Endometrium (tissue), 2 donors: ENCODE data around the gene AFG1L.
"Not testable (repeated sequence)": the region's sequence is repeated elsewhere in the genome, so short reads cannot be mapped to it uniquely, and the experiment has no call there.

Source experiments
- FAIRE-seq: peaks from 2 replicates; lab custom pipeline; 2012; peaks lifted over from hg19 to GRCh38; lab: Jason Lieb, UNC
- donor health status: control.
- donor health status: control.

AFG1L gene

DNA sequence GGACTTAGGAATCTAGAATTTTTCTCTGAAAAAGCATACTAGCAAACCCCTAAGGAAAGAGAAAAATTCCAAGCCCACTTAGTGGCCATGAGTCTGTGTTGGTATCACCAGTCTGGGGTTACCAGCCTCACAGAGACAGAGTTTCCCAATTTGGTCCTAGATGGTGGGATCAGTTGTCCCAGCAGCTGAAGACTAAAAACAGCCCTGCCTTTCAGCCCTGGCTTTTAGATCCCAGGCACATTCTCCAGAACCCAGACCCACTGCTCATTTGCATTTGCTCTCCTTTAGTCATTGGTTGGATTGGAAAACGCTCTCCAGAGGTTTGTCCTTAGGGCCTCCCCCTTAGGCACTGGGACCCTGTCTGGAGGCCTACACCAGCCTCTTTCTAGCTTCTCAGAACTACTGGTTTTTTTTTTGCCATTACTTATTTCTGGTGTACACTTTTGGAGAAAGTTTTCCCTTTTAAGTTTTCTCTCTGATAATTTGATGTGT is 226.8 kb downstream of the AFG1L start:
- no peak for FAIRE-seq

DNA sequence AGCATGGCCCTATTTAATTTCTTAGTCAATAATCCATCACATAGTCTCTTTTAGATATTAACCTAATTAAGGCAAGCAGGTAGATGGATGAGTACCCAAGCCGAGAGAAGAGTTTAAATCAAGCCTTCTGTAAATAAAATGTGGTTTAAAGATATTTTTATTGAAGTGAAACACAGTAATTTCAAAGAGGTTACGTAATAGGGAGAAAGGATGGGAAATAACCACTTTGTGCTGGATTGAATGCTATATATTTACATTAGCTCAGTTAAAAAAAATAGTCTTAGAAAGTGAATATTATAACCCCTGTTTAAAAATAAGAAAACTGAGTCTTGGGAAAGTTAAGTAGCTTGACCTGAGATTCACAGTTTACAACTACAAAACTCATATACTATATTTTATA is 228.8 kb downstream of the AFG1L start:
- FAIRE-seq: no peak

DNA sequence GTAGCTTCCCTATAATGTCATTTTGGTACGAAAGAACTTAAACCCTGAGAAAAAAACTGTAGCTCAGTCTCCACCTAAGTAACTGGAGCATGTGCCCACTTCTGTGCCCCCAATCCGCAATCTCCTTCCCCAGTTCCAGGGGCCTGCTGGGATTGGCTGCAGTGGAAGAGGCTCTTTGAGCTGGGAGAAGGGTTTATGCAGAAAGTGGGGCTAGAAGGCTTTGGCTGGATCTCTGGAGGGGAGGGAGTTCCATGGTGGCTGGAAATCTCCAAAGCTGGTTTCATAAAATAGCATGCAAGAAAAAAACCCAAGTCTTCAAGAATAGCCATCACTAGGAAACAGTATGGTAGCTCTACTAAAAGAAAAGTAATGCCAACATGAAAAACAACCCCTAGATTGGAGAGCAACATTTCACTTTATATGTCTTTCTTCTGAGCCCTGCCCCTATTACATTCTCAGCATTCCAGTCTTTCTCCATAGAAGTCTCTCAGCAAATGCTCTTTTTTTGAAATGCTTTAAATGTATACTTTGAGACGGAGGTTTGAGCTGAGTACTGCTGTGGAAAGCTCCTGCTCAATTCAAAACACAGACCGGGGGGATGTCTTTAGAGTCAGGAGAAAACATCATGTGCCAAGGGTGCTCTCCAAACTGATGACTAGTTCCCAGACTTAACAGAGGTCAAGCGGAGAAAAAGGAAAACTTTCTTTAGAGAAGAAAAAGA is 229.8 kb downstream of the AFG1L start:
- no peak for FAIRE-seq

DNA sequence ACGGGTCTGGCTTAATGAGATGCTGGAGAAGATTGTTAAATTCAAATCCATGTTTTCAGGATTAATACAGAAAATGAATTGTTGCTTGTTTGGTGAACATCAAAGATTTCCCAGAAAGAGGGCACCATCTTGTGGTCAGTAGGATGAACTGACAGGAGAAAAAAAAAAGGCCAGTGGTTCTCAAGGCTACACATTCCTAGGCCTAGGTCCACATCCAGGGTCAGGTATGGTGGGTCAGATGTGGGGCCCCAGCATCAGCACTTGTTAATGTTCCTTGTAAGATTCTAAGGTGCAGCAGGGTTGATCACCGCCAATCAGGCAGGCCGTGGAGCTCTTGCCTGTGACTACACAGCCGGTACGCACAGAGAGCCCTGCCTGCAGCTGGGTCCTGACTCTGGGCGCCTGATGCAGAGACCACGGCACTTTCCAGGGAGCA is 231.9 kb downstream of the AFG1L start:
- peak; percentile 88 for FAIRE-seq

DNA sequence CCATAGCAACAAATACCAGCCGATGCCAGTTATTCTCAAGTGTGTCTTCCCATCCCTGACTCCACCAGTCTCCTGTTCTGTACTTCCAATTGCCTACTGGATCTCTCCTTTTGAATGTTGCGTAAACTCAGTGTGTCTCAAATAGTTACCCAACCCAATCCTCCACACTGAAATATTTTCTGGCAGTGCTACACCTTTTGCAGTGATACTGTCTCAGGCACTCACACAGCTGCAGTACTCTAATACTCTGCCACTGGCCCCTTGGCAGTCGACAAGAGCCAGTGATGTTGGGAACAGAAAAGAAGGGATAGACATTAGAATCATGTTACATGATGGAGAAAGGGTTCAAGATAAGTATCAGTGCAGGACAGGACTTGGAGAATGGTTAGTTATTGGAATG is 234.0 kb downstream of the AFG1L start:
- FAIRE-seq: no peak

DNA sequence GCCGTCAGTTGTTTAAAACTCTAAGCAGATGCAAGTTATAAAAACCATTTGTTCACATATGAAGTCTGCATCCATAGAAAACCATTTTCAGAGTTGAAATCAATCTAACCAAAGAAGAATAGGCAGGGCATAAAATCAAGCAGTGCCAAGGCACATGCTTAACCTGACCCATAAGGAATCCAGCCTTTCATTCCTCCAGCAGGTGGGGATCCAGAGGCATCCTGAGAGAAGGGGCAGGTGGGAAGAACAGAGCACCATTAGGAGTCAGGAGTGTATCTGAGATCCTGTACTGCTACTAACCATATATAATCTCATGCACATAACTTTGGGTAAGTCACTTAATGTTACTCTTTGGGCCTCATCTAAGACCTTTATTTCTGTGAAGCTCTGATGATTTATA is 236.5 kb downstream of the AFG1L start:
- no peak for FAIRE-seq

DNA sequence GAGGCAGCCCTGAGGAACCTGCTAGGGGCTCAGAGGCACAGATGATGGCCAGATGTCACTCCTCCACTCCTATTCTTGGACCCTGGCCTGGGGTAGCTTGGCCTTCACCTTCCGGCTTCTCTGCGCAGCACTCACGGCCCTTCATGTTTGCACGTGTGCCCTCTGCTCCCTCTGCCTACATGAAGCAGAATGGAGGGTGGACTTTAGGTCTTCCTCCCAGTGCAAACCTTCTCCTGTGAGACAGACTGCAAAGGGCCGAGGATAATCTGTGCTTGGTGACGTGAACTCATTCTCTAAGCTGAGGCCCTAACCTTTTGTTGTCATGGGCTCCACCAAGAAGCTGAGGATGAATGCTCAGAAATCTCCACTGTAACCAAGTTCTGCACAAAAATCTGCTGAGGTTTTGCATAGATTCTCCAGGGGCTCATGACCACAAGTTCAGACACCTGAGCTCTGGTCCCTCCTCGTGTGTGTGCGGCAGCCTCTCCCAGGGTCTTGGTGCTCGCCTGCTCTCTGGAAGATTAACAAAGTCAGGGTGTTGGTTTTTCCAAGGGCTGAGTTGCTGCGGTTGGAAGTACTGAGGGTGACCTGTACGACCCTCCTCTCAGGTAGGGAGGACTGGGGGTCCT is 240.4 kb downstream of the AFG1L start:
- FAIRE-seq: no peak

DNA sequence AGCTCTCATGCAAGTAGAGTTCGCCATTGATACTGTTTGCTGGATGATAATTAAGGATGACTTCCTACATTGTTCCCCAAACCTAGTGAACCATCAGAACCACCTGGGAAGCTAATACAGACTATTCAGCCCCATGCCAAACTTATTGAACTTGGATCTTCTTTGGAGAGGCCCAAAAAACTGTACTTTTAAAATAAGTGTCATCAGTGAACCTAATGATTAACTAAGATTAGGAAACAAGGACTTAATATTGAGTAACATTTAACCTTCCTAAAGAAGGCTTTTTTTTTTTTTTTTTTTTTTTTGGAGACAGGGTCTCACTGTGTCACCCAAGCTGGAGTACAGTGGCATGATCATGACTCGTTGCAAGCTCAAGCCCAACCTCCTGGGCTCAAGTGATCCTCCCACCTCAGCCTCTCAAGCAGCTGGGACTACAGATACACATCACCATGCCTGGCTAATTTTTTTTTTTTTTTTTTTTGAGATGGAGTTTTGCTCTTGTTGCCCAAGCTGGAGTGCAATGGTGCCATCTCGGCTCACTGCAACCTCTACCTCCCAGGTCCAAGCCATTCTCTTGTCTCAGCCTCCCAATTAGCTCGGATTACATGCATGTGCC is 241.2 kb downstream of the AFG1L start:
- not testable (repeated sequence) for FAIRE-seq

DNA sequence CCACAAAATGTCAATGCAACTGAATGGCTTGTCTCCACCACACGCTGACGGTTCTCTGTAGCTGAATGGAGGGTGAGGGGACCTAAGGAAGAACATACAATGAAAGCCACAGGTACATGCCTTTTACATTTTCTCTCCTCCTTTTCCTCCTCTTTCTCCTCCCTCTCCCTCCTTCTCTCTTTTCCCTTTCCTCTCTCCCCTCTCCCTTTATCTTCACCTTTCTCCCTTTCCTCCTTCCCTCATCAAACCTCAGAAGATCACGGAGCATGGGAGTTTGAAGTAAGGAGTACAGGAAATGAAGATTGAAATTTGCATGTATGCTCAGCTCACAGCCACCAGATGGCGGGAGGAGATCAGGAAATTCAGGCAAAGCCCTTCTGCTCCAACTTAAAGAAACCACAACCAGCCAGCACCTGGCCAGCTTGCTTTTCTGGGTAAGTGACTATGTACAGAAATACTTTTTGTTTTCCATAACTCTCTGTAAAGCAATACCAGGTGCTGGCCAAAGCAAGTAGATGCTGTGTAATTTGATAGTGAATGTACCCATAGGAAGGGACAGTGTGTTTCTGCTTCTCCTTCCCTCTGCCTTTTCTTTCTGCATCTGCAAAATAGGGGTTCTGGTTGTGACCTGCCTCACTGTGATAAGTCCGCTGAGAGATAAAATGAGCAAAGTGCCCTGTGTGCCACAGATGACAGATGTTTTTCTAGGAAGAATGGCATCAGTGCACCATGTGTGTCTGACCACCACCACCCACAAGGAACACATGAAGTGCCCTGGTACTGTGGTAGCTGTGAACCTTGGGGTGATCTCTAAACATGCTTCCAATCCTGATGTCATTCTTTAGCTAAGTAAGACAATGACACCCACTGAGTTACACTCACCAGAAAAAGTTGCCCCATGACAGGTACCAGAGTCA is 247.2 kb downstream of the AFG1L start:
- peak; percentile 84 for FAIRE-seq

DNA sequence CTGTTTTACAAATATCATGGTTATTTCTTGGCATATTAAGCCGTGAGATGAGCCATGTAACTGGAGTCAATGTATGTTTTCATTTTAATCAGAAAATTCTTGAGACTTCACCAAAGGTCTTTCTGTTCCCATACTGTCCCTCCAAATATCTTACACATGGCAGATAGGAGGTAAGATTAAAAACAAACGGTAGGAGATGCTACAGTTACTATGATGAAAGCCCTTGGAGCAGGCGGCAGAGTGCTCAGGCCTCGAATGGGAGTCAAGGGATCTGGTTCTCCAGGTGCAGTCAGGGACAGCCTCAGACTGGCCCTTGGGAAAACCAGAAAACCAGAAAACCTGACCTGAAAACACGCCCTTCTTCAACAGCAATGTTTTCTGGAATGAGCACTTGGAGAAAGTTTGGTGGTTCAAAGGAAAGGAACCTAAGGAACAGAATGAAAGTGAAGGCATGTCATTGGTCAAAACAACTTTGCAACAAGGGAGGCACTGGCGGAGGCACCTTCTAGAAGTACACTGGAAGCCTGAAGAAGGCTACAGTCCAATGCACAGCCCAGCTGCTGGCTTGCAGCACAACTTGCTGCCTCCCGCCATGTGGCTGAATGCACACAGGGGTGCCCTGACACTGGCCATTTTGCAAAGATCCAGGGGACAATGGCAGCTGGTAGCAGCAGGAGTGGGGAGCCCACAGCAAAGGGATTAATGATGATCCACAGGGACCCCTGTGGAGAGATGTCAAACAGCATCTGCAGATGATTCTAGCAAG is 248.5 kb downstream of the AFG1L start:
- no peak for FAIRE-seq

DNA sequence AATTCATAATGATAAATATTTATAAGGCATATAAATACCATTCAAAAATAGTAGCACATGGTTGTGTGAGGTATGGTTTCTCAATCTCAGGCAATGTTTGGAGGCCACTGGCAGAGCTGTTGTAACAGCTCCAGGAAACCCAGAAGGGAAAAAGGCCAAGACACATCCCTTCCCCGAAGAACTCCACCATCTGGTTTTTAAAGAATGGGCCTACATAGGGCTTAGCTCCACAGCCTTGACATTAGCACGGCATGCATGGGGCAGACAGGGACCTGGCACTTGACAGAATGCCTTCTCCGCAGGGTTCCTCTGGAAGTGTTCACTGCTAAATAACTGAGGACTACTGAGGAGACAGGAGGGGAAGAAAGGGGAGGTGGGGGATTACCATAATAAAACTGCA is 249.8 kb downstream of the AFG1L start:
- FAIRE-seq: no peak

DNA sequence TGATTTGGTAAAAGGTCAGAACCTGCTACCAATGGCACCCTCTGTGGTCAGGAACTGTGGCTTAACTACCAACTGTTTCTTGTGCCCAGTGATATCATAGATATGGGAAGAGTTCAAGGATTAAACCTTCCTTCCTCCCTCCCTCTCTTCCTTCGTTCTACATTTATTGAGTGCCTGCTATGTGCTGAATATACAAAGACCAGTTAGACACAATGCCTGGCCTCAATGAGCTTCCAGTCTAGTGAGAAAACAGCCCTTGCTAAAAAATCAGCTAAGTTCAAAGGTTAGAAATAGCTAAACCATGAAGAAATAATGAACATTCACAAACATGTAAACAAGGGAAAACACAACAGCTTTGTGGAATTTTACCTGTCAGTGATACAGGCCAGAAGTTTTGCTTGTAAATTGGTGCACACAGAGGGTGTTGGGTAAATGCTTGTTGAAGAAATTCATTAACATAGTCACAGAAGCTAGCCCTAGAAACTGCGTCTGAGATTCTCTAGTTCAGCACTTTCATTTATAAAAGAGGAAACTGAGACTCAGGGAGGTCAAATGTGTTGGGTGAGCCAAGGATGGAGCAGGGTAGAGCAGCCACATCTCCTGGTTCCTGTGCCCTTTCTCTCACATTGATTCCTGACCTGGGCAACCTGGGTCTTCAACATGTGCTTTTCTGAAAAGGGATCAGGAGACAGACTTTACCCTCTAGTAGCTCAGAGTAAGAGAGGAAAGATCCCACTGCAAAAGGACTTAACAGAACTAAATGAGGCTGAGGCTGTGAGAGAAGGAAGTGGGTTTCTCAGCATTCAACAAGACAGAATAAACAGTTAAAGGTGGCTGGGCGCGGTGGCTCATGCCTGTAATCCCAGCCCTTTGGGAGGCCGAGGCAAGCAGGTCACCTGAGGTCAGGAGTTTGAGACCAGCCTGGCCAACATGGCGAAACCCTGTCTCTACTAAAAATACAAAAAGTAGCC is 251.5 kb downstream of the AFG1L start:
- FAIRE-seq: no peak

DNA sequence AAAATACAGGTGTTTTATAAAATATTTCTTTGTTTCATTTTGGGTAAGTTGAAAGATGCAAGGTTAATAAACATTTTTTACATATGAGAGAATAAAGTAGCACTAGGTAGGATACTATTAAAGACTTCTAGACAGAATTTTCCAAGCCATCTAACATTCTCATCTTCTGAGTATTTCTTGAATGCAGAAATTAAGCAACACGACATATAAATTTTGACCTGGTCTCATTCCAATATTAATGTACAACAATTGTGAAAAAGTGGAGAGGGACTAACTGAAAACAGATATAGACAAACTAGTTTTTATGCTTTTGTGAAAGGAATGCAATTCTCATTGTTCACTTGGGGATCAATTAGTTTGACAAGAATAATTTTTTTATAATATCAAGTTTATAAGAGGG is 254.4 kb downstream of the AFG1L start:
- FAIRE-seq: no peak

DNA sequence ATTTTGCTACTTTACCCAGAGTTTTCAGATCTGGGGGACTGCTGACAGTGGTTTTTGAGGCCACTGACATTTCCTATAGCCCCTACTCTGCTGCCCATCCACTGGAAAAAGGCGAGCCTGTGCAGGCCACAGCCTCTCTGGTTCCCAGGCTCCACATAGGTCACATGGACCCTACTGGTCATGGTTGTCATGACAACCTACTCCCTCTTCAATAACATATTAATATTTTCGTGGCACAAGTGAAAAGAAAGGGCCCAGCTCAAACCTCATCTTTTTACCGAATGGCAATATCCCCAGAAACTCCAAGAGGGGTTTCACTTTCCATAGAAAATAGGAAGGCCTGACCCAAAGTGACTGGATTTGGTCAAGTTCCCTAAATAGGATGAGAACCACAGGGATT is 254.9 kb downstream of the AFG1L start:
- no peak for FAIRE-seq

DNA sequence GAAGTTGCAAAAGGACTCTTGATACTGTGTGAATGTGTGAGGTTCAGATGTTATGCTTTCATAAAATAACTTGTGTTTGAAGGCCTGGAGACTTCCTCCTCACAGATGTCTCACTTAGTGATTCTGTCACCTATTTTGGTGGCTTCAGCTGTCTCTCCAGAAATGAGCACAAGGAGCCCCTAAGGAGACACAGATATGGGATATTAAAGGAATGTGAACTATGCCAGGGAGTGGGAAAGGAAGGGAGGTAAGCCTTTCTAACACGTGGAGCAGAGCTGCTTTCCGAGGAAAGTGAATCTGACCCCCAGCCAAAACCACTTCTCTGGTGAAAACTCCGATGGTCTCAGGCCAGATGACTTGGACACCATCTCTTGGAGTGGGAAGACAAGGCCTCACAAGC is 255.4 kb downstream of the AFG1L start:
- FAIRE-seq: no peak

DNA sequence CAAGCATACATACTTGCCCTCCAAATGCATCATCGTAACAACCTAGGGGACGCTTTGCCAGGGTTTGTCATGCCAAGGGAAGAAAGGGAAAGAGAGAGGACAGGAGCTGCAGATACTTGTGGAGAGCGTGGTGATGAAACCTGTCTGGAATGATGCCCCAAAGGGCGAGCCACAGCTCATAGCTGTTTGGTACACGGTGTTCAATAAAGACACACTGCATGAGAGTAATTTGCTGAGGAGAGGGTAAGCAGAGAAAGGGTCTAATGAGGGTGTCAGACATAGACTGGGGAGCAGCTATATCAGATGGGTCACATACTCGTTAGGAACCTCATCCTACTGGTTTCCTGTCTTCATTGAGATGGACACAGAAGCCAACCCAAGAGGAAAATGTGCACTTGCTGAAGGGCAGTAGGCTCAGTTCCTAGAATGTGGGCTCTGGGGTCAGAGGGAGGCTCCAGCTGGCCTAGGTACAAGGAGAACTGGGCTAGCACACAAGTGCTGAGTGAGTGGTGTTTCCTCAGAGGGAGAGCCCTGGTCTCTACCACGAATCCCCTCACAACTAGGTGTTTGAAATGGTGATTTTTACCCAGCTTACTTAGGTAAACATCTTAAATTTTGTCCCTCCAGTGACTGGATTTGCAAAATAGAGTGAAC is 260.7 kb downstream of the AFG1L start:
- FAIRE-seq: no peak

DNA sequence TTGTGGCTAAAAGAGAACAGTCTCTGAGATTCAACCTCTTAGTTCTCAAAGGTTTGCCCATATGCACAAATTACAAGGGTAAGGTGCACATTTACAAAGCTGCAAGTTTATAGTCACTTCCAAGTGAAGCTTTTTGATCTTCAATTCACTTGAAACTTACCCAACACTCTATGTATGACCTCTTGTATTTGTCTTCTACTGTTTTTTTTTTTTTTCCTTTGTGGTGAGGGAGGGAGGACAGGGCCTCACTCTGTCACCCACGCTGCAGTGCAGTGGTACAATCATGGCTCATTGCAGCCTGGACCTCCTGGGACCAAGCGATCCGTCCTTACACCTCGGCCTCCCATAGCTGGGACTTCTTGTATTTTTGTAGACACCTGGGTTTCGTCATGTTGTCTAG is 261.4 kb downstream of the AFG1L start:
- no peak for FAIRE-seq

DNA sequence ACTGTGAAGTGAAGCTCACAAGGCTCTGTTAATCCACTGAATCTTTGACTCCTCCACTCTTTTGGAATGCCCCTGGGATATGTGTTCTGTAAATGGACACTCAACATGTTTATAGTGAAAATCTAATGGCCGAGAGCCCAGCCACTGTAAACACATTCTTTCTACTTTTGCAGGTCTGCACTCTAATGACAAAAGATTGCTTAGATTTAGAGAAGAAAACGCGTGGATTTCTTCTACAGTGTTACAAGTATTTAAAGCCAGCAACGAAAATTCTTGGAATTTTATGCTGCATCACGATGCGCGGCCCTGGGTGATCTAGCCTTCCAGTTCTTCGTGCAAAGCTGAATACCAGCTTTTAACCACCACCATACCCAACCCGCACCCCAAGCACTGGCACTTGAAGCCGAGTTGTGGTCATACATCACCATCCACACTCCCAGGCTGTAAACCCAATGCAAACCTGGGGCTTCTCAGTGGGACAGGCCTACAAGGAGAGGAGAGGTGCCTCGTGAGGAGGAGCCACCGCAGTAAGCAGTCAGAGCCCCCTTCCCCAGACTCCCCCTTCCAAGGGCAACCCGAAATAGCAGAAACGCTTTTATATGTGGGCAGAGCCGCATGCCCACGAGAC is 262.1 kb downstream of the AFG1L start:
- FAIRE-seq: no peak
